SK-N-SH (cell line): Measurements from ENCODE around the gene TRIM65. TPM values are rescaled to one million over a fixed set of nuclear protein-coding genes. Genes with fewer than 3 reads are reported as not detected.

Experiments
- CTCF ChIA-PET: fragments of 300-600, 350-600 bp; formaldehyde crosslinking; extraction: SDS; loops from one replicate; lab custom pipeline; 2021; lab: Yijun Ruan, JAX
- POLR2A ChIA-PET: fragments of 350-600 bp; sonication (Branson Sonifier 250); formaldehyde crosslinking; extraction: SDS; loops from one replicate; lab custom pipeline; 2020; ENCODE audit warnings: antibody characterized with exemption, inconsistent platforms; lab: Yijun Ruan, JAX
- DNase-seq: peaks from one replicate; pipeline ENCODE4 v3.0.0; 2012
- H2AFZ ChIP-seq: fragments of 200-600 bp; sonication (generic); 2 replicates; pipeline ENCODE4 v1.8.1; 2016; ENCODE audit warnings: antibody characterized with exemption, mild to moderate bottlenecking, low read depth
- H3F3A ChIP-seq: fragments of 200-600 bp; sonication (generic); replicated peaks from 2 replicates; pipeline ENCODE3; 2016; ENCODE audit warnings: antibody characterized with exemption, mild to moderate bottlenecking; ENCODE audit not compliant: insufficient read depth
- H3K27ac ChIP-seq, 2 experiments: fragments of 200-500 bp in 1 of 2; fragments of 200-600 bp in 1 of 2; sonication (Bioruptor generic) in 1 of 2; sonication (generic), shearing (Covaris generic) in 1 of 2; 2 replicates each; pipeline versions ENCODE4 v1.5.1 to v1.6.1; 2014 to 2016; ENCODE audit warnings: low read depth in 2 of 2, inconsistent platforms in 1 of 2, low read length in 1 of 2, mild to moderate bottlenecking in 1 of 2, mixed read lengths in 1 of 2
- H3K27me3 ChIP-seq: fragments of 200-600 bp; sonication (generic), shearing (Covaris generic); 2 replicates; pipeline ENCODE4 v1.6.1; 2016; ENCODE audit warnings: mixed run types; ENCODE audit not compliant: insufficient read depth
- H3K36me3 ChIP-seq, 2 experiments: fragments of 200-500 bp in 1 of 2; fragments of 200-600 bp in 1 of 2; sonication (Bioruptor generic) in 1 of 2; sonication (generic) in 1 of 2; replicated peaks in 1 of 2; 2 replicates each; pipeline versions ENCODE3 to v1.5.1; 2014 to 2016; ENCODE audit warnings: low read length in 1 of 2, mild to moderate bottlenecking in 1 of 2; ENCODE audit not compliant: insufficient read depth in 2 of 2, control insufficient read depth in 1 of 2
- H3K4me1 ChIP-seq, 2 experiments: fragments of 200-500 bp in 1 of 2; fragments of 200-600 bp in 1 of 2; sonication (Bioruptor generic) in 1 of 2; sonication (generic), shearing (Covaris generic) in 1 of 2; 2 replicates each; pipeline versions ENCODE4 v1.5.1 to v1.6.1; 2014 to 2016; ENCODE audit warnings: low read depth in 1 of 2, low read length in 1 of 2, mixed run types in 1 of 2; ENCODE audit not compliant: insufficient read depth in 2 of 2, control insufficient read depth in 1 of 2
- H3K4me2 ChIP-seq: fragments of 200-600 bp; sonication (generic), shearing (Covaris generic); 2 replicates; pipeline ENCODE4 v1.6.1; 2017; ENCODE audit warnings: mixed run types
- H3K4me3 ChIP-seq, 2 experiments: fragments of 200-500 bp in 1 of 2; fragments of 200-600 bp in 1 of 2; sonication (Bioruptor generic) in 1 of 2; sonication (generic), shearing (Covaris generic) in 1 of 2; 2 replicates each; pipeline versions ENCODE4 v1.5.1 to v1.8.1; 2014 to 2016; ENCODE audit warnings: low read depth in 2 of 2, inconsistent platforms in 1 of 2, low read length in 1 of 2, mild to moderate bottlenecking in 1 of 2, mixed read lengths in 1 of 2, moderate library complexity in 1 of 2
- H3K79me2 ChIP-seq: fragments of 200-600 bp; sonication (generic); 2 replicates; pipeline ENCODE4 v1.8.1; 2017; ENCODE audit warnings: mild to moderate bottlenecking; ENCODE audit not compliant: insufficient read depth
- H3K9ac ChIP-seq: fragments of 200-600 bp; sonication (generic); 2 replicates; pipeline ENCODE4 v1.6.1; 2017; ENCODE audit warnings: mixed run types
- H3K9me2 ChIP-seq: fragments of 200-600 bp; sonication (generic); 2 replicates; pipeline ENCODE4 v1.6.1; 2017; ENCODE audit warnings: mixed run types
- H3K9me3 ChIP-seq: fragments of 200-600 bp; sonication (generic); 2 replicates; pipeline ENCODE4 v1.6.1; 2017; ENCODE audit warnings: mixed run types, mild to moderate bottlenecking, moderate library complexity
- H4K20me1 ChIP-seq: fragments of 200-600 bp; sonication (generic); 2 replicates; pipeline ENCODE4 v1.6.1; 2017; ENCODE audit warnings: mild to moderate bottlenecking, mixed run types; ENCODE audit not compliant: insufficient read depth
- FOSL2 ChIP-seq: IDR thresholded peaks from 2 replicates; pipeline ENCODE4 v1.4.0; 2012; ENCODE audit warnings: low read depth, mild to moderate bottlenecking, moderate library complexity, borderline replicate concordance
- FOXJ3 ChIP-seq: sonication (generic); formaldehyde crosslinking; IDR thresholded peaks from 2 replicates; pipeline ENCODE4 v1.5.1; 2020; ENCODE audit warnings: mild to moderate bottlenecking, missing genetic modification reagents
- FOXM1 ChIP-seq: IDR thresholded peaks from 2 replicates; pipeline ENCODE4 v1.4.0; 2012; ENCODE audit warnings: low read depth, mild to moderate bottlenecking
- GATA2 ChIP-seq: sonication (generic); formaldehyde crosslinking; IDR thresholded peaks from 2 replicates; pipeline ENCODE4 v1.5.0; 2020; ENCODE audit warnings: mild to moderate bottlenecking, missing genetic modification reagents
- MEF2A ChIP-seq: IDR thresholded peaks from 2 replicates; pipeline ENCODE4 v1.4.0; 2012; ENCODE audit warnings: low read depth, borderline replicate concordance
- MXI1 ChIP-seq: IDR thresholded peaks from 2 replicates; pipeline ENCODE4 v1.6.1; 2012; ENCODE audit warnings: mild to moderate bottlenecking, low read depth, low read length, improper control_type of control experiment
- NRF1 ChIP-seq: IDR thresholded peaks from 2 replicates; pipeline ENCODE4 v1.6.1; 2012; ENCODE audit warnings: low read depth, mild to moderate bottlenecking, low read length
- RAD21 ChIP-seq: IDR thresholded peaks from 2 replicates; pipeline ENCODE4 v1.6.1; 2012; ENCODE audit warnings: mild to moderate bottlenecking, low read length
- RCOR1 ChIP-seq: fragments of 150-350 bp; IDR thresholded peaks from 2 replicates; pipeline ENCODE4 v1.6.1; 2017; ENCODE audit warnings: antibody characterized with exemption, low read length
- RFX5 ChIP-seq: IDR thresholded peaks from 2 replicates; pipeline ENCODE4 v1.6.1; 2012; ENCODE audit warnings: mild to moderate bottlenecking, improper control_type of control experiment, low read length
- RXRA ChIP-seq: IDR thresholded peaks from 2 replicates; pipeline ENCODE4 v1.4.0; 2012; ENCODE audit warnings: low read depth, mild to moderate bottlenecking, borderline replicate concordance
- SMC3 ChIP-seq: IDR thresholded peaks from 2 replicates; pipeline ENCODE4 v1.6.1; 2012; ENCODE audit warnings: low read depth, low read length, improper control_type of control experiment
- TCF12 ChIP-seq: IDR thresholded peaks from 2 replicates; pipeline ENCODE4 v1.4.0; 2012
- TEAD4 ChIP-seq: IDR thresholded peaks from 2 replicates; pipeline ENCODE4 v1.4.0; 2012; ENCODE audit warnings: mild to moderate bottlenecking, borderline replicate concordance; ENCODE audit not compliant: insufficient read depth
- YY1 ChIP-seq: IDR thresholded peaks from 2 replicates; pipeline ENCODE4 v1.4.0; 2012; ENCODE audit warnings: low read depth, mild to moderate bottlenecking
- WGBS: methylation state at CpG from one replicate; pipeline ENCODE4 v1.1.6; 2017; ENCODE audit warnings: low lambda C conversion rate; 5-methylcytosine and 5-hydroxymethylcytosine counted together
- polyA plus RNA-seq, 3 experiments: library from polyadenylated mRNA; depleted of rRNA; stranded (reverse); fragments of >200 nt; gene quantifications; 2 replicates each; pipeline ENCODE4 v1.2.3, GENCODE V29; 2012
- TF ChIP-seq, protein P1 (sequence below): fragments of 200-600 bp; sonication (generic); IDR thresholded peaks from 2 replicates; pipeline ENCODE4 v1.6.1; 2017; ENCODE audit warnings: antibody characterized with exemption, mild to moderate bottlenecking, moderate library complexity
- TF ChIP-seq, protein P2 (sequence below): fragments of 150-350 bp; IDR thresholded peaks from 2 replicates; pipeline ENCODE4 v1.6.1; 2016; ENCODE audit warnings: mild to moderate bottlenecking, low read depth, low read length
- TF ChIP-seq, protein P3 (sequence below): IDR thresholded peaks from 2 replicates; pipeline ENCODE4 v1.6.1; 2012; ENCODE audit warnings: mild to moderate bottlenecking, low read depth, low read length, moderate library complexity
- TF ChIP-seq, protein P4 (sequence below): IDR thresholded peaks from 2 replicates; pipeline ENCODE4 v1.4.0; 2012; ENCODE audit warnings: low read depth, borderline replicate concordance
- TF ChIP-seq, protein P5 (sequence below): IDR thresholded peaks from 2 replicates; pipeline ENCODE4 v1.4.0; 2012; ENCODE audit warnings: low read depth, borderline replicate concordance

The TRIM65 gene
- polyA plus RNA-seq, 1 of the 3 experiments (the other 2 are of a cell fraction): 13.1 TPM

DNA sequence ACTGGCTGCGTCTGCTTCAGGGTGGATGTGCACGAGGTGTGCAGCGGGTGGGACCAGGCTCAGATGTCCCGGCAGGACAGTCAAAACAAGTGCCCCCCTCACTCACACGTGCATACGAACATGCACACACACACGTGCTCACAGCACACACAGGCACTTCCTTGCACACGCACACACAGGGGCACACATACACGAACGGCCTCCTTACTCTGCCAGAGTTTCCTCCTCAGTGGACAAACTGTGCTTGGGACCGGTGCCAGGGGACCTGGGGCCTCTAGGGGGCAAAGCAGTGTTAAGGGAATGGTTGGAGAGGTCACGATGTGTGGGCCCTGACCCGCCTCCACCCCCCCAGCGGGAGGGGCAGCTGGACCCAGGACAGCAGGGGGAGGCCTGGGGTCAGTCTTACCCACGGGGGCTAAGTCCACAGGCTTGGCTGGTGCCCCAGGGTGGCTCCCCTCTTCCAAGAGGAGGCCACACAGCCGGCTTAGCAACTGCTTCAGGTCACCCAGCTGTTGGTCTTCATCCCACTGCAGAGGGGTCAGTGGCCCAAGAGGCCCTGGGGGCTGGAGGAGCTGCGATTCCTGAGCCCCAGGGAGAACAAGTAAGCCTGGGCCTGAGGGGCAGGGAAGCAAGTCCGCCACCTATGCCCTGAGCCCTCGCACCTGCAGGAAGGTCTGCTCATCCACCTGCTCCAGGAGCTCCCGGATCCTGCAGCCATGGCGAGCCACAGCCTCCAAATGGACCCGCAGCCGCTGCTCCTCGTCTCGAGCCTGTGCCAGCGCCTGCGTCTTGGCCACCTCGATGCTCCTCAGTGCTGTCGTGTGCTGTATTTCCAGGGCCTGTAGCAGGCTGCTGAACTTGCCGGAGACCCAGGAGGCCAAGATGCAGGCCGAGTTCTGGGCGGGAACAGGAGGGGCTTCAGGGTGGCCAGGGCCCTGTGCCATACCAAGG lies 4.9 kb downstream of the TRIM65 start:
- CTCF ChIA-PET: interaction anchor here (1.0 to 16.0 kb wide), 5 partner anchors 13 to 114 kb away, joined by 5 to 214 read pairs (median 24); partner anchors contain the start of genes MRPL38 and TRIM47
- no peak overlapping the region for H3K9ac ChIP-seq
- H3F3A ChIP-seq: peaks cover 21% of the 10 kb centered on the region
- H2AFZ ChIP-seq: no peak overlapping the region
- POLR2A ChIA-PET: interaction anchor here (1.2 kb wide), 1 partner anchor 48 kb away, joined by 3 read pairs; no protein-coding TSS in a partner anchor
- peaks cover 32% of the 10 kb centered on the region for H3K79me2 ChIP-seq
- peaks cover 0 to 15% of the 10 kb centered on the region in 2 experiments for H3K36me3 ChIP-seq
- H3K9me3 ChIP-seq: no peaks in the 10 kb centered on the region
- H4K20me1 ChIP-seq: no peaks in the 10 kb centered on the region
- peaks cover 9 to 11% of the 10 kb centered on the region in 2 experiments; a peak in 3 of 4 replicates for H3K4me1 ChIP-seq
- no peak overlapping the region for H3K4me3 ChIP-seq
- no peaks in the 10 kb centered on the region for H3K9me2 ChIP-seq
- no peak for DNase-seq
- TF ChIP-seq, protein P1, sequence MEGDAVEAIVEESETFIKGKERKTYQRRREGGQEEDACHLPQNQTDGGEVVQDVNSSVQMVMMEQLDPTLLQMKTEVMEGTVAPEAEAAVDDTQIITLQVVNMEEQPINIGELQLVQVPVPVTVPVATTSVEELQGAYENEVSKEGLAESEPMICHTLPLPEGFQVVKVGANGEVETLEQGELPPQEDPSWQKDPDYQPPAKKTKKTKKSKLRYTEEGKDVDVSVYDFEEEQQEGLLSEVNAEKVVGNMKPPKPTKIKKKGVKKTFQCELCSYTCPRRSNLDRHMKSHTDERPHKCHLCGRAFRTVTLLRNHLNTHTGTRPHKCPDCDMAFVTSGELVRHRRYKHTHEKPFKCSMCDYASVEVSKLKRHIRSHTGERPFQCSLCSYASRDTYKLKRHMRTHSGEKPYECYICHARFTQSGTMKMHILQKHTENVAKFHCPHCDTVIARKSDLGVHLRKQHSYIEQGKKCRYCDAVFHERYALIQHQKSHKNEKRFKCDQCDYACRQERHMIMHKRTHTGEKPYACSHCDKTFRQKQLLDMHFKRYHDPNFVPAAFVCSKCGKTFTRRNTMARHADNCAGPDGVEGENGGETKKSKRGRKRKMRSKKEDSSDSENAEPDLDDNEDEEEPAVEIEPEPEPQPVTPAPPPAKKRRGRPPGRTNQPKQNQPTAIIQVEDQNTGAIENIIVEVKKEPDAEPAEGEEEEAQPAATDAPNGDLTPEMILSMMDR: no peak
- no peak for TF ChIP-seq YY1
- no peak for TF ChIP-seq SMC3
- no peak for TF ChIP-seq NRF1
- TF ChIP-seq TEAD4: no peak
- TF ChIP-seq FOXJ3: no peak
- no peak for TF ChIP-seq FOSL2
- TF ChIP-seq TCF12: no peak
- TF ChIP-seq RAD21: no peak
- no peak for TF ChIP-seq RFX5
- TF ChIP-seq, protein P2, sequence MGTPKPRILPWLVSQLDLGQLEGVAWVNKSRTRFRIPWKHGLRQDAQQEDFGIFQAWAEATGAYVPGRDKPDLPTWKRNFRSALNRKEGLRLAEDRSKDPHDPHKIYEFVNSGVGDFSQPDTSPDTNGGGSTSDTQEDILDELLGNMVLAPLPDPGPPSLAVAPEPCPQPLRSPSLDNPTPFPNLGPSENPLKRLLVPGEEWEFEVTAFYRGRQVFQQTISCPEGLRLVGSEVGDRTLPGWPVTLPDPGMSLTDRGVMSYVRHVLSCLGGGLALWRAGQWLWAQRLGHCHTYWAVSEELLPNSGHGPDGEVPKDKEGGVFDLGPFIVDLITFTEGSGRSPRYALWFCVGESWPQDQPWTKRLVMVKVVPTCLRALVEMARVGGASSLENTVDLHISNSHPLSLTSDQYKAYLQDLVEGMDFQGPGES: no peak
- TF ChIP-seq RXRA: no peak
- TF ChIP-seq, protein P3, sequence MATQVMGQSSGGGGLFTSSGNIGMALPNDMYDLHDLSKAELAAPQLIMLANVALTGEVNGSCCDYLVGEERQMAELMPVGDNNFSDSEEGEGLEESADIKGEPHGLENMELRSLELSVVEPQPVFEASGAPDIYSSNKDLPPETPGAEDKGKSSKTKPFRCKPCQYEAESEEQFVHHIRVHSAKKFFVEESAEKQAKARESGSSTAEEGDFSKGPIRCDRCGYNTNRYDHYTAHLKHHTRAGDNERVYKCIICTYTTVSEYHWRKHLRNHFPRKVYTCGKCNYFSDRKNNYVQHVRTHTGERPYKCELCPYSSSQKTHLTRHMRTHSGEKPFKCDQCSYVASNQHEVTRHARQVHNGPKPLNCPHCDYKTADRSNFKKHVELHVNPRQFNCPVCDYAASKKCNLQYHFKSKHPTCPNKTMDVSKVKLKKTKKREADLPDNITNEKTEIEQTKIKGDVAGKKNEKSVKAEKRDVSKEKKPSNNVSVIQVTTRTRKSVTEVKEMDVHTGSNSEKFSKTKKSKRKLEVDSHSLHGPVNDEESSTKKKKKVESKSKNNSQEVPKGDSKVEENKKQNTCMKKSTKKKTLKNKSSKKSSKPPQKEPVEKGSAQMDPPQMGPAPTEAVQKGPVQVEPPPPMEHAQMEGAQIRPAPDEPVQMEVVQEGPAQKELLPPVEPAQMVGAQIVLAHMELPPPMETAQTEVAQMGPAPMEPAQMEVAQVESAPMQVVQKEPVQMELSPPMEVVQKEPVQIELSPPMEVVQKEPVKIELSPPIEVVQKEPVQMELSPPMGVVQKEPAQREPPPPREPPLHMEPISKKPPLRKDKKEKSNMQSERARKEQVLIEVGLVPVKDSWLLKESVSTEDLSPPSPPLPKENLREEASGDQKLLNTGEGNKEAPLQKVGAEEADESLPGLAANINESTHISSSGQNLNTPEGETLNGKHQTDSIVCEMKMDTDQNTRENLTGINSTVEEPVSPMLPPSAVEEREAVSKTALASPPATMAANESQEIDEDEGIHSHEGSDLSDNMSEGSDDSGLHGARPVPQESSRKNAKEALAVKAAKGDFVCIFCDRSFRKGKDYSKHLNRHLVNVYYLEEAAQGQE: no peak
- TF ChIP-seq, protein P4, sequence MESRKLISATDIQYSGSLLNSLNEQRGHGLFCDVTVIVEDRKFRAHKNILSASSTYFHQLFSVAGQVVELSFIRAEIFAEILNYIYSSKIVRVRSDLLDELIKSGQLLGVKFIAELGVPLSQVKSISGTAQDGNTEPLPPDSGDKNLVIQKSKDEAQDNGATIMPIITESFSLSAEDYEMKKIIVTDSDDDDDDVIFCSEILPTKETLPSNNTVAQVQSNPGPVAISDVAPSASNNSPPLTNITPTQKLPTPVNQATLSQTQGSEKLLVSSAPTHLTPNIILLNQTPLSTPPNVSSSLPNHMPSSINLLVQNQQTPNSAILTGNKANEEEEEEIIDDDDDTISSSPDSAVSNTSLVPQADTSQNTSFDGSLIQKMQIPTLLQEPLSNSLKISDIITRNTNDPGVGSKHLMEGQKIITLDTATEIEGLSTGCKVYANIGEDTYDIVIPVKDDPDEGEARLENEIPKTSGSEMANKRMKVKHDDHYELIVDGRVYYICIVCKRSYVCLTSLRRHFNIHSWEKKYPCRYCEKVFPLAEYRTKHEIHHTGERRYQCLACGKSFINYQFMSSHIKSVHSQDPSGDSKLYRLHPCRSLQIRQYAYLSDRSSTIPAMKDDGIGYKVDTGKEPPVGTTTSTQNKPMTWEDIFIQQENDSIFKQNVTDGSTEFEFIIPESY: no peak
- no peak for TF ChIP-seq FOXM1
- TF ChIP-seq, protein P5, sequence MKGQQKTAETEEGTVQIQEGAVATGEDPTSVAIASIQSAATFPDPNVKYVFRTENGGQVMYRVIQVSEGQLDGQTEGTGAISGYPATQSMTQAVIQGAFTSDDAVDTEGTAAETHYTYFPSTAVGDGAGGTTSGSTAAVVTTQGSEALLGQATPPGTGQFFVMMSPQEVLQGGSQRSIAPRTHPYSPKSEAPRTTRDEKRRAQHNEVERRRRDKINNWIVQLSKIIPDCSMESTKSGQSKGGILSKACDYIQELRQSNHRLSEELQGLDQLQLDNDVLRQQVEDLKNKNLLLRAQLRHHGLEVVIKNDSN: no peak
- TF ChIP-seq MEF2A: no peak
- TF ChIP-seq MXI1: no peak
- no peak for TF ChIP-seq GATA2 (CRISPR knock-in tag)
- no peak for TF ChIP-seq RCOR1
- H3K27ac ChIP-seq: no peak overlapping the region
- H3K4me2 ChIP-seq: no peak overlapping the region
- no peaks in the 10 kb centered on the region for H3K27me3 ChIP-seq
- WGBS: 95% methylated on average over 28 of the region's 32 CpGs
